BE2C (cell line): ENCODE data around the gene MTMR8.

Experiments
- DNase-seq: peaks from one replicate; pipeline ENCODE4 v3.0.0-alpha.2; 2020
- H3K27me3 ChIP-seq: fragments of 250-450 bp; sonication (Bioruptor Pico); 2 replicates; pipeline ENCODE4 v1.5.1; 2020; ENCODE audit warnings: mild to moderate bottlenecking
- H3K36me3 ChIP-seq: fragments of 250-450 bp; sonication (Bioruptor Pico); 2 replicates; pipeline ENCODE4 v1.5.1; 2020; ENCODE audit warnings: mild to moderate bottlenecking
- H3K4me1 ChIP-seq: fragments of 250-450 bp; sonication (Bioruptor Pico); 2 replicates; pipeline ENCODE4 v1.5.1; 2020
- H3K4me3 ChIP-seq: 2 replicates; pipeline ENCODE4 v1.5.1; 2011; ENCODE audit warnings: low read depth, low read length
- H3K9me3 ChIP-seq: fragments of 250-450 bp; sonication (Bioruptor Pico); 2 replicates; pipeline ENCODE4 v1.5.1; 2020
- CTCF ChIP-seq: IDR thresholded peaks from 2 replicates; pipeline ENCODE4 v1.5.1; 2012; ENCODE audit warnings: mild to moderate bottlenecking, low read depth, low read length

Gene MTMR8

GRCh38 chrX:64379924-64380323 lies 15.3 kb downstream of the MTMR8 start:
- TF ChIP-seq CTCF: no peak
- no peak for DNase-seq
- Histone ChIP-seq H3K27me3 (no peaks in the 10 kb centered on the region), H3K4me1 (no peaks in the 10 kb centered on the region), H3K36me3 (no peaks in the 10 kb centered on the region), H3K4me3 (no peak overlapping the region), H3K9me3 (no peaks in the 10 kb centered on the region)

GRCh38 chrX:64377753-64378152 lies 17.5 kb downstream of the MTMR8 start:
- H3K4me3 ChIP-seq: no peak overlapping the region
- H3K4me1 ChIP-seq: no peaks in the 10 kb centered on the region
- H3K27me3 ChIP-seq: no peaks in the 10 kb centered on the region
- no peaks in the 10 kb centered on the region for H3K9me3 ChIP-seq
- no peak for TF ChIP-seq CTCF
- DNase-seq: no peak
- H3K36me3 ChIP-seq: no peaks in the 10 kb centered on the region

- H3K36me3 ChIP-seq: no peaks in the 10 kb centered on the region
- no peaks in the 10 kb centered on the region for H3K27me3 ChIP-seq
- DNase-seq: no peak
- TF ChIP-seq CTCF: no peak
- no peak overlapping the region for H3K4me3 ChIP-seq
- no peaks in the 10 kb centered on the region for H3K9me3 ChIP-seq
- H3K4me1 ChIP-seq: no peaks in the 10 kb centered on the region
Observed at GRCh38 chrX:64352081-64352480, 43.2 kb downstream of the MTMR8 start.

GRCh38 chrX:64350521-64350920 lies 44.7 kb downstream of the MTMR8 start:
- DNase-seq: no peak
- H3K4me1 ChIP-seq: no peaks in the 10 kb centered on the region
- no peaks in the 10 kb centered on the region for H3K9me3 ChIP-seq
- no peaks in the 10 kb centered on the region for H3K36me3 ChIP-seq
- TF ChIP-seq CTCF: no peak
- no peak overlapping the region for H3K4me3 ChIP-seq
- no peaks in the 10 kb centered on the region for H3K27me3 ChIP-seq

- no peaks in the 10 kb centered on the region for H3K27me3 ChIP-seq
- no peak for TF ChIP-seq CTCF
- no peak overlapping the region for H3K4me3 ChIP-seq
- no peaks in the 10 kb centered on the region for H3K9me3 ChIP-seq
- H3K4me1 ChIP-seq: no peaks in the 10 kb centered on the region
- no peak for DNase-seq
- no peaks in the 10 kb centered on the region for H3K36me3 ChIP-seq
Observed at GRCh38 chrX:64350047-64350446, 45.2 kb downstream of the MTMR8 start.

- TF ChIP-seq CTCF: no peak
- no peaks in the 10 kb centered on the region for H3K9me3 ChIP-seq
- no peak overlapping the region for H3K4me3 ChIP-seq
- no peak for DNase-seq
- H3K27me3 ChIP-seq: no peaks in the 10 kb centered on the region
- no peaks in the 10 kb centered on the region for H3K4me1 ChIP-seq
- no peaks in the 10 kb centered on the region for H3K36me3 ChIP-seq
Observed at GRCh38 chrX:64342811-64343210, 52.4 kb downstream of the MTMR8 start.
